Suppressor macrophage (primary cell): ENCODE results near the gene PON2.
A peak's percentile ranks its signal among the peaks of the same experiment; 100 is the strongest.
"Not testable (repeated sequence)": the region's sequence is repeated elsewhere in the genome, so short reads cannot be mapped to it uniquely, and the experiment has no call there.

Source experiments
- DNase-seq, 4 experiments: peaks; one replicate each; pipeline ENCODE4 v3.0.0-alpha.2; 2020 to 2022
- total RNA-seq, 17 experiments: gene quantifications; one replicate each; lab custom pipeline; 2026; ENCODE audit warnings: mixed read lengths in 6 of 17, inconsistent platforms in 3 of 17; lab: John Stamatoyannopoulos, UW

Gene PON2
- 20.4 to 52.2 (median 31.2) reads per million in 17 experiments for total RNA-seq

- DNase-seq: peak; percentile 78 to 92 (median 85)
Observed at GRCh38 chr7:95434557-95435421, at the start of gene PON2. PON2 (minus strand) TSS chr7:95435028; CDS start chr7:95434951, 77 bp downstream.

GRCh38 chr7:95482424-95482823 lies 47.6 kb upstream of the PON2 start:
- DNase-seq: no peak

GRCh38 chr7:95481271-95482165 lies 46.7 kb upstream of the PON2 start:
- no peak for DNase-seq

- DNase-seq: no peak
Observed at GRCh38 chr7:95479992-95480624, 45.3 kb upstream of the PON2 start.

- peak in 2 of 4 experiments; percentile 1 to 10 for DNase-seq
Observed at GRCh38 chr7:95478272-95479037, 43.6 kb upstream of the PON2 start.

GRCh38 chr7:95476904-95477594 lies 42.2 kb upstream of the PON2 start:
- DNase-seq: peak; percentile 68 to 84 (median 76)

- DNase-seq: no peak
Observed at GRCh38 chr7:95476072-95476847, 41.4 kb upstream of the PON2 start.

GRCh38 chr7:95473276-95473985 lies 38.6 kb upstream of the PON2 start:
- DNase-seq: no peak

GRCh38 chr7:95472581-95473161 lies 37.8 kb upstream of the PON2 start:
- no peak for DNase-seq

GRCh38 chr7:95471071-95471470 lies 36.2 kb upstream of the PON2 start:
- DNase-seq: no peak

- DNase-seq: peak; percentile 8 to 48 (median 46)
Observed at GRCh38 chr7:95470452-95470851, 35.6 kb upstream of the PON2 start.

GRCh38 chr7:95469848-95470247 lies 35.0 kb upstream of the PON2 start:
- DNase-seq: no peak

GRCh38 chr7:95469187-95469586 lies 34.4 kb upstream of the PON2 start:
- no peak for DNase-seq

GRCh38 chr7:95467912-95468607 lies 33.2 kb upstream of the PON2 start:
- DNase-seq: no peak

GRCh38 chr7:95460653-95461052 lies 25.8 kb upstream of the PON2 start:
- DNase-seq: not testable (repeated sequence)

GRCh38 chr7:95457947-95458346 lies 23.1 kb upstream of the PON2 start:
- no peak for DNase-seq

- DNase-seq: no peak
Observed at GRCh38 chr7:95454438-95455045, 19.7 kb upstream of the PON2 start.

GRCh38 chr7:95446618-95447017 lies 11.8 kb upstream of the PON2 start:
- DNase-seq: no peak
